Neural cell (in vitro differentiated cells): Measurements from ENCODE around the gene MARVELD3. TPM values are rescaled to one million over a fixed set of nuclear protein-coding genes. Genes with fewer than 3 reads are reported as not detected.
A peak's percentile ranks its signal among the peaks of the same experiment; 100 is the strongest.

Experiments
- H2AFZ ChIP-seq: fragments of 200-600, 300-800 bp; sonication (generic), shearing (Covaris generic); 2 replicates; pipeline ENCODE4 v1.6.0; 2014; ENCODE audit warnings: low read depth, mild to moderate bottlenecking, antibody characterized with exemption, low read length, moderate library complexity
- H3F3A ChIP-seq: fragments of 200-600 bp; shearing (Covaris generic); 2 replicates; pipeline ENCODE4 v1.6.1; 2016; ENCODE audit warnings: mild to moderate bottlenecking, moderate library complexity, mixed read lengths, antibody characterized with exemption, low read length; ENCODE audit not compliant: insufficient read depth, poor library complexity, severe bottlenecking
- H3K27ac ChIP-seq: fragments of 200-600, 300-800 bp; sonication (generic), shearing (Covaris generic); 2 replicates; pipeline ENCODE4 v1.5.1; 2014; ENCODE audit warnings: mild to moderate bottlenecking, low read length, moderate library complexity
- H3K27me3 ChIP-seq: fragments of 300-800, 200-600 bp; sonication (generic), shearing (Covaris generic); 2 replicates; pipeline ENCODE4 v1.6.0; 2014; ENCODE audit warnings: mild to moderate bottlenecking, low read depth, low read length, moderate library complexity; ENCODE audit not compliant: insufficient read depth
- H3K36me3 ChIP-seq: fragments of 300-800, 200-600 bp; sonication (generic), shearing (Covaris generic); 2 replicates; pipeline ENCODE4 v1.5.1; 2014; ENCODE audit warnings: mild to moderate bottlenecking, antibody characterized with exemption, low read length, moderate library complexity; ENCODE audit not compliant: insufficient read depth
- H3K4me2 ChIP-seq: fragments of 300-800, 200-600 bp; sonication (generic), shearing (Covaris generic); 2 replicates; pipeline ENCODE4 v1.6.0; 2014; ENCODE audit warnings: mild to moderate bottlenecking, low read length
- H3K4me3 ChIP-seq: fragments of 300-800, 200-600 bp; sonication (generic), shearing (Covaris generic); 2 replicates; pipeline ENCODE4 v1.5.1; 2014; ENCODE audit warnings: mild to moderate bottlenecking, low read length, moderate library complexity
- H3K79me2 ChIP-seq: fragments of 200-600 bp; shearing (Covaris generic); replicated peaks from 2 replicates; pipeline ENCODE4 v1.6.0; 2014; ENCODE audit warnings: mild to moderate bottlenecking, low read length, moderate library complexity; ENCODE audit not compliant: insufficient read depth
- H3K9ac ChIP-seq: fragments of 300-800, 200-600 bp; sonication (generic), shearing (Covaris generic); 2 replicates; pipeline ENCODE4 v1.6.1; 2016; ENCODE audit warnings: mild to moderate bottlenecking, low read length, mixed read lengths
- H3K9me2 ChIP-seq: fragments of 200-600 bp; shearing (Covaris generic); 2 replicates; pipeline ENCODE4 v1.6.1; 2016; ENCODE audit warnings: mild to moderate bottlenecking, low read length, mixed read lengths; ENCODE audit not compliant: insufficient read depth
- H3K9me3 ChIP-seq: fragments of 200-600, 300-800 bp; sonication (generic), shearing (Covaris generic); 2 replicates; pipeline ENCODE4 v1.6.1; 2016; ENCODE audit warnings: mild to moderate bottlenecking, mixed run types, low read length, moderate library complexity, mixed read lengths
- H4K20me1 ChIP-seq: fragments of 200-600 bp; shearing (Covaris generic); 2 replicates; pipeline ENCODE4 v1.6.1; 2016; ENCODE audit warnings: mild to moderate bottlenecking, mixed run types; ENCODE audit not compliant: insufficient read depth
- EP300 ChIP-seq: fragments of 450-650 bp; conservative IDR thresholded peaks from 2 replicates; pipeline ENCODE4 v1.6.1; 2014; ENCODE audit warnings: antibody characterized with exemption, mild to moderate bottlenecking, moderate library complexity; ENCODE audit not compliant: poor library complexity, severe bottlenecking
- EZH2 ChIP-seq: fragments of 200-600, 300-800 bp; shearing (Covaris generic), sonication (generic); IDR thresholded peaks from 2 replicates; pipeline ENCODE4 v1.6.1; 2014; ENCODE audit warnings: antibody characterized with exemption, low read length, borderline replicate concordance, mild to moderate bottlenecking; ENCODE audit not compliant: insufficient read depth, poor library complexity, severe bottlenecking
- MXI1 ChIP-seq: fragments of 450-650 bp; conservative IDR thresholded peaks from 2 replicates; pipeline ENCODE4 v1.6.1; 2014; ENCODE audit warnings: antibody characterized with exemption, mild to moderate bottlenecking; ENCODE audit not compliant: poor library complexity, severe bottlenecking
- POLR2AphosphoS5 ChIP-seq: IDR thresholded peaks from 2 replicates; pipeline ENCODE4 v1.6.1; 2012
- RAD21 ChIP-seq: fragments of 450-650 bp; conservative IDR thresholded peaks from 2 replicates; pipeline ENCODE4 v1.6.1; 2014; ENCODE audit warnings: antibody characterized with exemption, mild to moderate bottlenecking, moderate library complexity
- SMC3 ChIP-seq: fragments of 450-650 bp; conservative IDR thresholded peaks from 2 replicates; pipeline ENCODE4 v1.6.1; 2014; ENCODE audit warnings: antibody characterized with exemption, mild to moderate bottlenecking, moderate library complexity; ENCODE audit not compliant: poor library complexity
- TAF1 ChIP-seq: IDR thresholded peaks from 2 replicates; pipeline ENCODE4 v1.6.1; 2012; ENCODE audit warnings: low read depth
- polyA plus RNA-seq: library from polyadenylated mRNA; depleted of rRNA; stranded (reverse); fragments of >200 nt; gene quantifications from 2 replicates; pipeline ENCODE4 v1.2.3, GENCODE V29; 2014
- TF ChIP-seq, protein P1 (sequence below): IDR thresholded peaks from 2 replicates; pipeline ENCODE4 v1.6.1; 2012; ENCODE audit warnings: borderline replicate concordance
- TF ChIP-seq, protein P2 (sequence below): fragments of 450-650 bp; IDR thresholded peaks from 2 replicates; pipeline ENCODE4 v1.5.1; 2014; ENCODE audit warnings: antibody characterized with exemption, mild to moderate bottlenecking, moderate library complexity; ENCODE audit not compliant: poor library complexity, severe bottlenecking

Gene MARVELD3
- polyA plus RNA-seq, 1 donor from 2014 or later = not detected

- Histone ChIP-seq H3K9me3 (no peaks in the 10 kb centered on the region), H3F3A (no peaks in the 10 kb centered on the region), H3K27ac (no peak overlapping the region), H3K27me3 (no peaks in the 10 kb centered on the region), H3K36me3 (no peaks in the 10 kb centered on the region), H2AFZ (no peak overlapping the region), H3K79me2 (no peaks in the 10 kb centered on the region), H4K20me1 (no peaks in the 10 kb centered on the region), H3K4me2 (no peak overlapping the region), H3K4me3 (no peak overlapping the region), H3K9ac (no peak overlapping the region), H3K9me2 (no peaks in the 10 kb centered on the region)
- no peak for TF ChIP-seq MXI1
- TF ChIP-seq TAF1 = no peak
- no peak for TF ChIP-seq RAD21
- no peak for TF ChIP-seq EP300
- no peak for TF ChIP-seq POLR2AphosphoS5
- TF ChIP-seq, protein P1, sequence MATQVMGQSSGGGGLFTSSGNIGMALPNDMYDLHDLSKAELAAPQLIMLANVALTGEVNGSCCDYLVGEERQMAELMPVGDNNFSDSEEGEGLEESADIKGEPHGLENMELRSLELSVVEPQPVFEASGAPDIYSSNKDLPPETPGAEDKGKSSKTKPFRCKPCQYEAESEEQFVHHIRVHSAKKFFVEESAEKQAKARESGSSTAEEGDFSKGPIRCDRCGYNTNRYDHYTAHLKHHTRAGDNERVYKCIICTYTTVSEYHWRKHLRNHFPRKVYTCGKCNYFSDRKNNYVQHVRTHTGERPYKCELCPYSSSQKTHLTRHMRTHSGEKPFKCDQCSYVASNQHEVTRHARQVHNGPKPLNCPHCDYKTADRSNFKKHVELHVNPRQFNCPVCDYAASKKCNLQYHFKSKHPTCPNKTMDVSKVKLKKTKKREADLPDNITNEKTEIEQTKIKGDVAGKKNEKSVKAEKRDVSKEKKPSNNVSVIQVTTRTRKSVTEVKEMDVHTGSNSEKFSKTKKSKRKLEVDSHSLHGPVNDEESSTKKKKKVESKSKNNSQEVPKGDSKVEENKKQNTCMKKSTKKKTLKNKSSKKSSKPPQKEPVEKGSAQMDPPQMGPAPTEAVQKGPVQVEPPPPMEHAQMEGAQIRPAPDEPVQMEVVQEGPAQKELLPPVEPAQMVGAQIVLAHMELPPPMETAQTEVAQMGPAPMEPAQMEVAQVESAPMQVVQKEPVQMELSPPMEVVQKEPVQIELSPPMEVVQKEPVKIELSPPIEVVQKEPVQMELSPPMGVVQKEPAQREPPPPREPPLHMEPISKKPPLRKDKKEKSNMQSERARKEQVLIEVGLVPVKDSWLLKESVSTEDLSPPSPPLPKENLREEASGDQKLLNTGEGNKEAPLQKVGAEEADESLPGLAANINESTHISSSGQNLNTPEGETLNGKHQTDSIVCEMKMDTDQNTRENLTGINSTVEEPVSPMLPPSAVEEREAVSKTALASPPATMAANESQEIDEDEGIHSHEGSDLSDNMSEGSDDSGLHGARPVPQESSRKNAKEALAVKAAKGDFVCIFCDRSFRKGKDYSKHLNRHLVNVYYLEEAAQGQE = no peak
- TF ChIP-seq, protein P2, sequence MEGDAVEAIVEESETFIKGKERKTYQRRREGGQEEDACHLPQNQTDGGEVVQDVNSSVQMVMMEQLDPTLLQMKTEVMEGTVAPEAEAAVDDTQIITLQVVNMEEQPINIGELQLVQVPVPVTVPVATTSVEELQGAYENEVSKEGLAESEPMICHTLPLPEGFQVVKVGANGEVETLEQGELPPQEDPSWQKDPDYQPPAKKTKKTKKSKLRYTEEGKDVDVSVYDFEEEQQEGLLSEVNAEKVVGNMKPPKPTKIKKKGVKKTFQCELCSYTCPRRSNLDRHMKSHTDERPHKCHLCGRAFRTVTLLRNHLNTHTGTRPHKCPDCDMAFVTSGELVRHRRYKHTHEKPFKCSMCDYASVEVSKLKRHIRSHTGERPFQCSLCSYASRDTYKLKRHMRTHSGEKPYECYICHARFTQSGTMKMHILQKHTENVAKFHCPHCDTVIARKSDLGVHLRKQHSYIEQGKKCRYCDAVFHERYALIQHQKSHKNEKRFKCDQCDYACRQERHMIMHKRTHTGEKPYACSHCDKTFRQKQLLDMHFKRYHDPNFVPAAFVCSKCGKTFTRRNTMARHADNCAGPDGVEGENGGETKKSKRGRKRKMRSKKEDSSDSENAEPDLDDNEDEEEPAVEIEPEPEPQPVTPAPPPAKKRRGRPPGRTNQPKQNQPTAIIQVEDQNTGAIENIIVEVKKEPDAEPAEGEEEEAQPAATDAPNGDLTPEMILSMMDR = no peak
- TF ChIP-seq SMC3 = no peak
- TF ChIP-seq EZH2 = no peak
These were observed 11.4 kb downstream of the MARVELD3 start for GRCh38 chr16:71637398-71637797.

DNA sequence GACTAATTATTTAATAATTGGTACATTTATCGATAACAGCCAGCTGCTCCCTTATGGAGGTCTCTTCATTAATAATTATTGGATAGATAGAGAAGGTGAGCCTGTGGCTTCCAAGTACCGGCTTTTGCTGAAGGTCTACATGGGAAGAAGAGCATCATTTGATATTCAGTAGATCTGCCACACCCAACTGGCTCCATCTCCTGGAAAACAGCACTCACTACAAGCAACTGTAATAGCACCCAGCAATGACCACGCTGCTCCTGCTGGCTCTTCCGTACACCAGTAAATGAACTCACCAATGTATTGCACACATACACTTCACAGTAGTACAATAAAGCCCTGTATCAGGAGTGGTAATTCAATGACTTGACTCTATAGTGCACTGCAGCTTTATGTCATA lies 19.5 kb downstream of the MARVELD3 start:
- Histone ChIP-seq H3K9me2 (no peaks in the 10 kb centered on the region), H3K27ac (no peak overlapping the region), H2AFZ (no peak overlapping the region), H3K79me2 (no peaks in the 10 kb centered on the region), H3K9ac (no peak overlapping the region), H3K4me3 (no peak overlapping the region), H4K20me1 (no peaks in the 10 kb centered on the region), H3K9me3 (no peaks in the 10 kb centered on the region), H3F3A (no peaks in the 10 kb centered on the region), H3K36me3 (no peaks in the 10 kb centered on the region), H3K4me2 (no peak overlapping the region), H3K27me3 (no peaks in the 10 kb centered on the region)
- TF ChIP-seq, protein P1 = no peak
- TF ChIP-seq, protein P2 = peak; percentile 49
- no peak for TF ChIP-seq EZH2
- no peak for TF ChIP-seq TAF1
- no peak for TF ChIP-seq POLR2AphosphoS5
- TF ChIP-seq RAD21 = no peak
- TF ChIP-seq SMC3 = peak; percentile 41
- TF ChIP-seq EP300 = no peak
